HG03135 (cell line): ENCODE results near the gene TNFRSF12A.
"Not testable (repeated sequence)": the region's sequence is repeated elsewhere in the genome, so short reads cannot be mapped to it uniquely, and the experiment has no call there.

Experiments used
- ATAC-seq: cut with Tn5 transposase; IDR thresholded peaks from one replicate; pipeline ENCODE4 v1.9.1; 2021; ENCODE audit warnings: mild to moderate bottlenecking, moderate library complexity; ENCODE audit not compliant: unreplicated experiment

Gene TNFRSF12A

GRCh38 chr16:3045758-3046640, 25.8 kb downstream of the TNFRSF12A start, which contains the start of gene MMP25:
MMP25 (plus strand) TSS chr16:3046561; CDS start chr16:3046918, 357 bp downstream.
- ATAC-seq: no peak

- ATAC-seq: no peak
Measured at GRCh38 chr16:3046641-3047386, 26.6 kb downstream of the TNFRSF12A start.

- ATAC-seq: no peak
Measured at GRCh38 chr16:3047387-3047720, 27.2 kb downstream of the TNFRSF12A start.

- no peak for ATAC-seq
Measured at GRCh38 chr16:3049921-3050481, 29.8 kb downstream of the TNFRSF12A start.

- ATAC-seq: no peak
Measured at GRCh38 chr16:3050487-3050886, 30.3 kb downstream of the TNFRSF12A start.

GRCh38 chr16:3051009-3051408, 30.8 kb downstream of the TNFRSF12A start:
- ATAC-seq: no peak

- ATAC-seq: no peak
Measured at GRCh38 chr16:3051494-3051893, 31.3 kb downstream of the TNFRSF12A start.

GRCh38 chr16:3052571-3053329, 32.6 kb downstream of the TNFRSF12A start:
- not testable (repeated sequence) for ATAC-seq

GRCh38 chr16:3053330-3053710, 33.2 kb downstream of the TNFRSF12A start:
- not testable (repeated sequence) for ATAC-seq

- no peak for ATAC-seq
Measured at GRCh38 chr16:3054965-3055733, 35.0 kb downstream of the TNFRSF12A start.

- ATAC-seq: not testable (repeated sequence)
Measured at GRCh38 chr16:3055734-3056115, 35.6 kb downstream of the TNFRSF12A start.

GRCh38 chr16:3056336-3057180, 36.4 kb downstream of the TNFRSF12A start:
- no peak for ATAC-seq

GRCh38 chr16:3057181-3058138, 37.3 kb downstream of the TNFRSF12A start:
- no peak for ATAC-seq

GRCh38 chr16:3058139-3059030, 38.2 kb downstream of the TNFRSF12A start:
- ATAC-seq: peak; percentile 32

GRCh38 chr16:3059041-3059722, 39.0 kb downstream of the TNFRSF12A start:
- peak; percentile 61 for ATAC-seq

- no peak for ATAC-seq
Measured at GRCh38 chr16:3059723-3060242, 39.6 kb downstream of the TNFRSF12A start.
